RPMI8226 (cell line): ENCODE results near the gene CYB5RL.
"Not testable (repeated sequence)": the region's sequence is repeated elsewhere in the genome, so short reads cannot be mapped to it uniquely, and the experiment has no call there.

ENCODE experiments used
- DNase-seq: peaks from one replicate; pipeline ENCODE4 v3.0.0-alpha.2; 2015

The CYB5RL gene

DNA sequence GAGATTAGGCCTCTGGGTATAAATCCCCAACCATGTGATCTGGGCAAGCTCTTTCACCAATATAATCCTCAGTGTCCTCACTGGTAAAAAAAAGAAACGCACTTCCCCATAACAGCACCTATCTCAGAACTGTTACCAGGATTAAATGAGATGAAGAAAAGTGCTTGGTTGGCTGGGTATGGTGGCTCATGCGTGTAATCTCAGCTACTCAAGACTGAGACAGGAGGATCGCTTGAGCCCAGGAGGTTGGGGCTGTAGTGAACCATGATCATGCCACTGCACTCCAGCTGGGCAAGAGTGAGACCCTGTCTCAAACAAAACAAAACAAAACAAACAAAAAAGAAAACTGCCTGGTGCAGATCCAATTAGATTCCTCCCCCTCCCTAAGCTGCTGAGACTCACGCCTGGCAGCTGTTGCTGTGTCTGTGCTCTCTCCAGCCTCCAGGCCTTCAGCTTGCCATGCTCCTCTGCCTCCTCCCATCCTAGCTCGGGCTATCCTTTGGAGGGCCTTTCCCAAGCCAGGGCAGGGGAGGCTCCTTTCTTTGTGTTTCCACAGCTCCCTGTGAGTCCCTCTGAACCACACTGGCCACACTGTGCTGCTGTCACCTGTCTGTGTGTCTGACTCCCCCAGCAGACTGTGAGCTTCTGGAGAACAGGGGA, 19.0 kb downstream of the CYB5RL start:
- DNase-seq, result no peak

DNA sequence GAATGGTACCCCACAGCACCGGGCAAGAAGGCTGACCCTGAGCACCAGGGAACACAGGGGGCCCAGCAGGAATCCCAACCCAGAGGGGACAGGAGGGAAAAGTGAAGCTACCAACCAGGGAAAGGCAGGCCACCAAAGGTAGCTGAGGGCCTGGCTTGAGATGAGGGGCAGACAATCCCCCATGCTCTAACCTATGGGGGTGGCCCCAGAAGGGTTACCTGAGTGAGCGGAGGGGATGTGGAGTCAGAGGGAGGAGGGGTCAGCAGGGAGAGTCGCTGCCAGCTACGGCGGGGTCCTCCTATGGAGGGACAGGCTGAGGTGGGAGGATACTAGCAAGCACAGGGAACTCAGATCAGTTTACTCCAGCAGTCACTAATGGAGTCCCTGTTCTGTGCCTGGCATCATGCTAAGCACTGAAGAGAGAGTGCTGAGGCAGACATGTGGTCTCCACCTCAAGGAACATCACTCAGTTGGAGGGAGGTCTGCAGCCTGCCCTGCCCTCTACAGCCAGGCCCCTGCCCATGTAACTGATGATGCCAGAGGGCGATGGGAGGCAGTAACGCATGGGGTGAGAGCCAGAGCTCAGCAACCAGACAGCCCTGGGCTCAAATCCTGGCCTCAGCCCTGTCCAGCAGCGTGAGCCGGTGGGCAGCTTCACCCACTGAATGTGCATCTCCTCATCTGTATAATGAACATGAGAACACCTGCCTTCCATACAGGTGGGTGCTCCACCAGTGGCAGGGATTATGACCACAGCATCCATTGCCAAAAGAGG, 21.3 kb downstream of the CYB5RL start:
- no peak for DNase-seq

DNA sequence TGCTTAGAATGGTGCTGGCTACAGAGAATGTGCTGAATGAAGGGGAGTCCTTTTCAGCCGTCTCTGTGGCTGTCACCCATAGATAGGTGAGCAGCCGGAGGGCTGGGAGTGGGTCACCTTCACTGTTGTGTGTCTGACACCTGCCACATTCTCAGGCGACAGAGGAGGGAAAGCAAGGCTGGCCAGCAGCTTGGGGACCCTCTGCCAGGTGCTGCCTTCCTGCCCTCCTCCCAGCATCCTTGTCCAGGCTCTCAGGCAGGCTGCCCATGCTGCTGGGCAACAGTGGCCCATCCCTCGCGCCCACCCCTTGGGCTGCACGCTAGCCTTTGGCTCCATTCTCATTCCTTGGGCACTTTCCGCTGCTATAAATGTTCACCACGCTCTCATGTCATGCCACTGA, 22.1 kb downstream of the CYB5RL start:
- DNase-seq, result no peak

GRCh38 chr1:54176621-54177327, 23.1 kb downstream of the CYB5RL start:
- DNase-seq, result no peak

GRCh38 chr1:54174106-54174505, 25.7 kb downstream of the CYB5RL start:
- no peak for DNase-seq

DNA sequence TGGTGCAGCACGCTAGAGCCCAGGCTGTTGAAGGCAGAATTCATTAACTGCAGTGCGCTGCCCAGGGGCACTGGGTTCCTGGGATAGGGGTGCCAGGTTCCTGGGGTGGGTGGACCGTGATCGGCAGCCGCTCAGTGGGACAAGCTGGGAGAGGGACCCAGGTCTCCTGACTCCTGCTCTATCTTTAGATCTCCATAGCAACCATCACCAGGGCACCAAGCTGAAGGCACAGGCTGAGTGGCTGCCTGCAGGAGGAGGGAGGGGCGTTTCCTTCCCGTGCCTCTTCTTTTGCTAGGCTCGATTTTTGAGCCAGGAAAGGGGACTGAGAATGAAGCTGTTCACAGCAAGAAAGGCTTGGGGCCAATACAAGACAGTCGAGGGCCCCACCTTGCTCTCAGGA, 26.1 kb downstream of the CYB5RL start:
- no peak for DNase-seq

- no peak for DNase-seq
These were observed 26.9 kb downstream of the CYB5RL start for GRCh38 chr1:54172614-54173599.

GRCh38 chr1:54171606-54172005, 28.2 kb downstream of the CYB5RL start:
- no peak for DNase-seq

DNA sequence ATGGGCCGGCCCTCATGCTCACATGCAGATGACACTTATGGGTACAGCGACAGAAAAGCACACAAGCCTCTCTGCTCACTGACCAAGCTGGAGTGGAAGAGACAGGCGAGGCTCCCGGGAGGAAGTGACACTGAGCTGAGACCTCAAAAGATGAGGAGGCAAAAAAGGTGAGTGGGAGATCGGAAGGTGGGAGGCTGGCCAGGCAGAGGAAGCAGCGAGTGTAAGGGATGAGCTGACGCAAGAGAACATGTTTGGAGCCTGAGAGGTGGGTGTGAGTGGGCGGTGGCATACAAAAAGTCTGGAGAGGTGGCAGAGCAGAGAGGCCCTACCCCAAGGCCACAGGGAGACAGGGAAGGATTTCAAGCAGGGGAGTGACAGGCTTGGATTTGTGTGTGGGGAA, 28.8 kb downstream of the CYB5RL start:
- DNase-seq, result no peak

DNA sequence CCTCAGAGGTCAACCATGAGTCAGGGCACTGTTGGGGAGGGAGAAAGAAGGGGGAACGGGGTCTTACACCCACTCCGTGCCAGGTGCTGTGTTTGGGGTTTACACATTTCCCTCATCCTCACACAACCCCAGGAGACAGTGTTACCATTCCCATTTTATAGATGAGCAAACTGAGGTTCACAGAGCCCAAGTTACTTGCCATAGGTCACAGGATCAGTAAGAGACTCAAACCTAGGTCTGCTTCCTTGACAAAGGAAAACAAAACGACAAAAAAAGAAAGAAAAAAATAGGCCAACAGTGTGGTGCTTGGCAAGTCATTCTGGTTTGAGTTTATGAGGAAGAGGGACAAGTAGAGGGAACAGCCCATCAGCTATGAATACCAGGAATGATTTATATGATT, 30.8 kb downstream of the CYB5RL start:
- no peak for DNase-seq

DNA sequence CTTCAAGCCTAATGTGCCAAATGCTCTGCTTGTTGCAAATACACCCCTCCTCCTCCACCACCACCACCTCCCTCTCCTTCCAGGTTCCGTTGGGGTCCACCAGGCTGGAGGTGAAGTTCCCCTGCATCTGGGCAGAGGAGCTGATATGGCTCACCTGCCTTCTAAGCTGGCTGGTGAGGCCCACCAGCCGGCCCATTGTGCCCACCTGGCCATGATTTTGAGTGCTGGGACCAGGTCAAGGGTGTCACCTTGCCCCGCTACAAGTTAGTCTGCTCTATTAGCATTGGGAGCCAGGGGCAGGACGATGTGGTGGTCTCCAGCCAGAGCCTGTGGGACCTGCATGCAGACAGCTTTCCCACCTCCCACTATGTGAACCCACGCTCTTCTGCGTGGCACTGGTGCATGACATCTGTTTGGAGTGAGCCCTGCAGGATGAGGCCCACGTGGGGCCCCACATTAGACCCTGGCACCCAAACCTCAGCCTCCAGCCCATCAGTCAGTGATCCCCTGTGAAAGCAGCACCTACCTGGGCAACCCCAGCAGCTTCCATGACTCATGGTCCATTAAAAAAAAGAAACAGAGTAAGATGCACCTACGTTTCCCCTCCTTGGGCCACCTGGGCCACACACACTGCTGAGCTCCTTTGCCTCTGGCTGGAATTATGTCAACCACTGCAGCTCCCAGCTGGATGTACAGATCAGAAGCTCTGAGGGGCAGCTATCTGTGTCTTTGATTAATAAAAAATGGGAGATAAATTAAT, 31.4 kb downstream of the CYB5RL start:
- no peak for DNase-seq

- no peak for DNase-seq
These were observed 32.2 kb downstream of the CYB5RL start for GRCh38 chr1:54167422-54168139.

DNA sequence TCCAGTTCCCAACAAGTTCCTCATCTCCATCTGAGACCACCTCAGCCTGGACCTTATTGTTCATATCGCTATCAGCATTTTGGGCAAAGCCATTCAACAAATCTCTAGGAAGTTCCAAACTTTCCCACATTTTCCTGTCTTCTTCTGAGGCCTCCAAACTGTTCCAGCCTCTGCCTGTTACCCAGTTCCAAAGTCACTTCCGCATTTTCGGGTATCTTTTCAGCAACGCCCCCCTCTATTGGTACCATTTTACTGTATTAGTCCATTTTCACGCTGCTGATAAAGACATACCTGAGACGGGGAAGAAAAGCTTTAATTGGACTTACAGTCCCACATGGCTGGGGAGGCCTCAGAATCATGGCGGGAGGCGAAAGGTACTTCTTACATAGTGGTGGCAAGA, 33.5 kb downstream of the CYB5RL start:
- not testable (repeated sequence) for DNase-seq

GRCh38 chr1:54165146-54165545, 34.7 kb downstream of the CYB5RL start:
- DNase-seq, result no peak

DNA sequence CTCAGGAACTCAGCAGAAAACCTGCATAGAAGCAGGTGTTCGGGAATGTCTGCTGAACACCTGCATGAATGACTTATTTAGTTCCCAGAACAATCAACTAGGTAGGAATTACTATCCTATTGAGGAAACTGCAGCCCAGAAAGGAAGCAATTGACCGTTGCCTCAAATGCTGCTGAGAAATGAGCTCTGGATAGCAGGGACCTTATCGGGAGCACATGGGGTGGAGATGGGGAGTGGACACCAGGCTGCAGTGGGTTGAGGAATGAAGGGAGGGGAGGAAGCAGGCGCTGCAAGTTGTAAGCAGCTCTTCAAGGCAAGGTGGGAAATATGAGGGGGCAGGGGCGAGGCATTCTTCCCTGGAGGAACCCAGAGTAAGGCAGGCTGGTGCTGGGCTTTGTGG, 36.3 kb downstream of the CYB5RL start:
- DNase-seq, result no peak

GRCh38 chr1:54163051-54163450, 36.8 kb downstream of the CYB5RL start:
- DNase-seq, result no peak

DNA sequence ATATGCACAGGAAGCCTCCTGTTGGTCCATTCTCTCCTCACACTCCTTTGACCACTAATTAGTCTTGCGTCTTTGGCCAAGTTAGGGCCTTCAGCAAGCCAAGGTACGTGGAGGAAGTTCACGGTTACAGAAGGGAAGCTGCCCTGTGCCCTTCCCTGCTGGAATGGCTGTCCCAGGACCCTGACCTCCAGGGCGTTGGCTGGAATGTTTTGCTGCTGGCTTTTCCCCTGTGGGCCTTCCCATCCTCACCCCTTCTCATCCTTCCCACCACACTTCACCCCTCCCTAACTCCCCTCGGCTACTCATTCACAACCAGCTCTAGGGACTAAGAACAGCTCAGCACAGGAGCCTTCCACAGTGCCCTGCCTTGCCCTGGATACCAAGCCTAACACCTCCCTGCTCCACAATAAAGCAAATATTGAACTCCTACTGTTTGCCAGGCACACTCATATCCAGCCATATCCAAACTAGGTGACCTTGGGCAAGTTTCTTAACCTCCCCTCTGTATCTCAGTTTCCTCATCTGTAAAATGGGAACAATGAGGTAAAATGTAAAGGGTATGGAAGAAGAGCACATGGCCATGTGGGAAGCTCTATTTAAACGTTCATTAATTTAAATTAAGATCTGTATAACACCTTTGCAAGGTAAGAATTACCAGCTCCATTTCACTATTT, 38.2 kb downstream of the CYB5RL start:
- no peak for DNase-seq

- no peak for DNase-seq
These were observed 39.5 kb downstream of the CYB5RL start for GRCh38 chr1:54160351-54160750.

GRCh38 chr1:54159733-54160316, 40.0 kb downstream of the CYB5RL start:
- no peak for DNase-seq

DNA sequence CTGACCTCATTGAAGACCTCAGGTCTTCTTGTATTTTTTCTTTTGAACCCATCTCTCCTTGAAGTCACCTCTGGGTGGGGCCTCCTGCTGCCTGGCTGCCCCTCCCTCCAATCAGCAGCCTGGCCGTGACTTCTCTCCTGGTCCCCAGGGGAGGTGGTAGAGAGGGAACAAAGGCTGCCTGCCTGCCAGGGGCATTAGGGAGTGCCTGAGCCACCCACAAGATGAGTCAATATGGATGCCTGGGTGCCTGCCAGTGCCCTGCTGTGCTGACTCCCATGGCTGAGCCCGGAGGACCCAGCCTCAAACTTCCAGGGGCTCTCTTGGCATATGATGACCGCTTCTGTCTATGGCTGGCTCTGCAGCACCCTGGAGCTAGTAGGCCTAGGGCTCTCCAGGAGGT, 41.8 kb downstream of the CYB5RL start:
- no peak for DNase-seq
